SJSA1 (cell line): ENCODE measurements around the gene NALF2. TPM values are rescaled to one million over a fixed set of nuclear protein-coding genes. Genes with fewer than 3 reads are reported as not detected.

Experiments used
- DNase-seq, 2 experiments: peaks; one replicate each; pipeline ENCODE4 v3.0.0-alpha.2; 2015 to 2020; ENCODE audit warnings: low spot score in 2 of 2, low read depth in 1 of 2
- H3K27ac ChIP-seq: fragments of 250-450 bp; sonication (Bioruptor Pico); 2 replicates; pipeline ENCODE4 v1.5.1; 2020; ENCODE audit warnings: mild to moderate bottlenecking, moderate library complexity
- H3K27me3 ChIP-seq: fragments of 250-450 bp; sonication (Bioruptor Pico); replicated peaks from 2 replicates; pipeline ENCODE4 v1.5.1; 2020; ENCODE audit warnings: mild to moderate bottlenecking, moderate library complexity
- H3K36me3 ChIP-seq: fragments of 250-450 bp; sonication (Bioruptor Pico); 2 replicates; pipeline ENCODE4 v1.5.1; 2020; ENCODE audit warnings: mild to moderate bottlenecking
- H3K4me1 ChIP-seq: fragments of 250-450 bp; sonication (Bioruptor Pico); replicated peaks from 2 replicates; pipeline ENCODE4 v1.6.1; 2021; ENCODE audit warnings: mild to moderate bottlenecking
- H3K4me3 ChIP-seq: fragments of 250-450 bp; sonication (Bioruptor Pico); 2 replicates; pipeline ENCODE4 v1.5.1; 2020; ENCODE audit warnings: mild to moderate bottlenecking
- H3K9me3 ChIP-seq: fragments of 250-450 bp; sonication (Bioruptor Pico); replicated peaks from 2 replicates; pipeline ENCODE4 v1.5.1; 2020; ENCODE audit warnings: mild to moderate bottlenecking
- total RNA-seq: library from RNA; depleted of rRNA; stranded (reverse); fragments of >200 nt; shearing (Covaris generic); gene quantifications from 2 replicates; pipeline ENCODE4 v1.2.3, GENCODE V29; 2014; rRNA removed

Gene NALF2
- not detected in 2 replicates for total RNA-seq

DNA sequence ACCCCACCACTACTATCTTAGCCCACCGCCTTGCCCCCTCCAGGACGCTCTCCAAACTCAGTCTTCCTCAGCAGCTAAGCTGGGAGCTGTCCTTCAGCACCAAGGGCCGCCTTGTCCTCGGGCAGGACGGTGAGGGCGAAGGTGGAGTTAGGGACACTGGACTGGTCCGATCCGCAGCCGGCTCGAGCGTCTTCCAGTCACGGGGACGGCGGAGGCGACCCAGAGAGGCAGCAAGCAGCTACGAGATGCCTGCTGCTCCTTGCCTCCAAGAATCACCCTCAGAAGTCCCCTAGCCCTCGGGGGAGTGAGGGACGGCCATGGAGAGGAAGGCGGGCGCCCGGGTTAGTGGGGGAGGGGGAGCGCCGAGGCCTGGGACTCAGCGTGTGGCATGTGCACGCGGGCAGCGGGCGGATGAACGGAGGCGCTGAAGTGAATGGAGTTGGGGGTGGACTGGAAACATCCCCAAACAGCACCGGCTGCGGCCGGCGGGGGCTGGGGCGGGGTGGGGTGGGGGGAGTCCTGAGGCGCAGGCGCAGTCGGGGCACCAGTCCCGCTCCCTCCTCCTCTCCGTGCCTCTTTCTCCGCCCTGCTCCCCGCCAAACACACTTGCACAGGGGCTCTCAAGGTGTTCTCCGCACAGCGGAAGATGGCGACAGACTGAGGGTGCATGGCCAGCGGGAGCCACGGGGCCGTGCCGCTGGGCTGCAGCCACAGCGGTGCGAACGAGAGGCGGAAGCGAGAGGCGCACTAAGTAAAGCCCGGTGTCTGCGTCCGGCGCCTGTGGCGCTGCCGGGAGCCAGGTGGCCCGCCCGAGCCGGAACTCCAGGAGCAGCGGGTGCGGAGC lies at the start of gene NALF2:
Gene NALF2 (plus strand): TSS at position 545 of the 844 bp plus-strand sequence. CDS start 957 bp downstream, outside the sequence.
- Histone ChIP-seq H3K9me3 (no peaks in the 10 kb centered on the region), H3K27me3 (no peaks in the 10 kb centered on the region; the same call in 1 of the 2 replicates), H3K36me3 (no peaks in the 10 kb centered on the region), H3K4me1 (no peaks in the 10 kb centered on the region), H3K27ac (no peak within 1 kb of the TSS), H3K4me3 (no peak within 1 kb of the TSS)
- peak in 1 of 2 experiments; percentile 1 for DNase-seq

- no peaks in the 10 kb centered on the region for H3K36me3 ChIP-seq
- H3K4me1 ChIP-seq = no peaks in the 10 kb centered on the region
- no peak overlapping the region for H3K4me3 ChIP-seq
- no peak overlapping the region for H3K27ac ChIP-seq
- no peak for DNase-seq
- no peaks in the 10 kb centered on the region for H3K9me3 ChIP-seq
- H3K27me3 ChIP-seq = no peaks in the 10 kb centered on the region
Measured at GRCh38 chrX:69457756-69458155, 46.4 kb upstream of the NALF2 start.

DNA sequence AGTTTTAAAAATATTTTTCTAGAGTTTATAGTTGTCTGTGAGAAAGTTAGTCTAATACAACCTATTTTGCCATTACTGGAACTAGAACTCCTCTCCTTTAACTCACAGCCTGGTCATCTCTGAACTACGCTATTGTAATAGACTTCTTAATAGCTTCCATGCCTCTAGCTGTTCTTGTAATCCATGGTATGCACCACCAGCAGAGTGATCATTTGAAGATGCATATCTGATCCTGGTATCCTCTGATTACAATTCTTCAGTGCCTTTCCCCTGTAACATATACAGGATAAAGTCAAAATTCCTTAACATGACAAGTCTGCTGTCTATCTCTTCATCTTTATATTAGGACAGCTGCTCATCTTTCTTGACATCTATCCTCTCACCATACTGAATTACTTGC lies 37.6 kb upstream of the NALF2 start:
- H3K9me3 ChIP-seq = no peaks in the 10 kb centered on the region

GRCh38 chrX:69469975-69470374 lies 34.2 kb upstream of the NALF2 start:
- no peaks in the 10 kb centered on the region for H3K27me3 ChIP-seq
- DNase-seq = no peak
- H3K4me3 ChIP-seq = no peak overlapping the region
- H3K27ac ChIP-seq = no peak overlapping the region
- H3K4me1 ChIP-seq = no peaks in the 10 kb centered on the region
- H3K36me3 ChIP-seq = no peaks in the 10 kb centered on the region
- H3K9me3 ChIP-seq = no peaks in the 10 kb centered on the region

More for the DNA sequence above, 37.6 kb upstream of the NALF2 start:
- Histone ChIP-seq H3K4me1 (no peaks in the 10 kb centered on the region), H3K36me3 (no peaks in the 10 kb centered on the region), H3K27ac (no peak overlapping the region), H3K4me3 (no peak overlapping the region), H3K27me3 (no peaks in the 10 kb centered on the region)
- no peak for DNase-seq

GRCh38 chrX:69489625-69490024 lies 14.5 kb upstream of the NALF2 start:
- no peak for DNase-seq
- H3K27me3 ChIP-seq = no peaks in the 10 kb centered on the region
- no peaks in the 10 kb centered on the region for H3K36me3 ChIP-seq
- no peak overlapping the region for H3K4me3 ChIP-seq
- H3K27ac ChIP-seq = no peak overlapping the region
- no peaks in the 10 kb centered on the region for H3K9me3 ChIP-seq
- H3K4me1 ChIP-seq = no peaks in the 10 kb centered on the region

- no peaks in the 10 kb centered on the region for H3K9me3 ChIP-seq
- no peak overlapping the region for H3K27ac ChIP-seq
- DNase-seq = no peak
- no peaks in the 10 kb centered on the region for H3K4me1 ChIP-seq
- H3K4me3 ChIP-seq = no peak overlapping the region
- H3K36me3 ChIP-seq = no peaks in the 10 kb centered on the region
- no peaks in the 10 kb centered on the region for H3K27me3 ChIP-seq
Measured at GRCh38 chrX:69493193-69493592, 10.9 kb upstream of the NALF2 start.

- H3K36me3 ChIP-seq = no peaks in the 10 kb centered on the region
- DNase-seq = no peak
- H3K4me1 ChIP-seq = no peaks in the 10 kb centered on the region
- no peaks in the 10 kb centered on the region for H3K9me3 ChIP-seq
- no peak overlapping the region for H3K27ac ChIP-seq
- H3K4me3 ChIP-seq = no peak overlapping the region
- H3K27me3 ChIP-seq = no peaks in the 10 kb centered on the region
Measured at GRCh38 chrX:69493766-69494165, 10.4 kb upstream of the NALF2 start.

GRCh38 chrX:69496183-69496582 lies 7.9 kb upstream of the NALF2 start:
- Histone ChIP-seq H3K36me3 (no peaks in the 10 kb centered on the region), H3K27me3 (no peaks in the 10 kb centered on the region), H3K9me3 (no peaks in the 10 kb centered on the region), H3K27ac (no peak overlapping the region), H3K4me3 (no peak overlapping the region), H3K4me1 (no peaks in the 10 kb centered on the region)
- no peak for DNase-seq

GRCh38 chrX:69501429-69501828 lies 2.7 kb upstream of the NALF2 start:
- H3K9me3 ChIP-seq = no peaks in the 10 kb centered on the region
- no peak for DNase-seq
- H3K36me3 ChIP-seq = no peaks in the 10 kb centered on the region
- H3K27ac ChIP-seq = no peak overlapping the region
- no peaks in the 10 kb centered on the region for H3K4me1 ChIP-seq
- no peaks in the 10 kb centered on the region; the same call in 1 of the 2 replicates for H3K27me3 ChIP-seq
- no peak overlapping the region for H3K4me3 ChIP-seq

DNA sequence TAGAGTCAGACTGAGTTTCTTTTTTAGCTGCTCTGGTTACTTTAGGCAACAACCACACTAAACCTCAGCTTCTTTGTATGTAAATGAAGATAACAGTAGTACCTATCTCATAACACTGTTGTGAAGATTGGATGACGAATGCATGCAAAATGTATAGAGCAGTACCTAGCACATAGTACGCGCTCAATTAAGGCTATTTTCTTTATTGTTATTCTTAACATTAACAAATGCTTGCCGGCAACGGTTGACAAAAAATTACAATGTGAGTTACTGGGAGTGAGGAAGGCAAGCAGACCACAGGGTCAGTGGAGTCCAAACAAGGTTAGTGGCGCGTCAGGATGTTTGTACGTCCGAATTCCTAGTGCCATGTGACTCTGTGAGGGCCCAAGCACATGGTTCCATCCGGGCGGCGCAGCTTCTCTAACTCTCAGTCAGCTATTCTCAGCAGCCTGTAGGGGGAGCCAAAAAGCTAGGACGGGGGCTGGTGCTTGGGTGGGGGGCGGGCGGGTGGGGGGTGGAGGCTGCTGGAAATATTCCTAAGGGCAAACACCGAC lies 821 bp upstream of the NALF2 start:
- no peaks in the 10 kb centered on the region; the same call in 1 of the 2 replicates for H3K27me3 ChIP-seq
- H3K4me1 ChIP-seq = no peaks in the 10 kb centered on the region
- no peak overlapping the region for H3K4me3 ChIP-seq
- H3K36me3 ChIP-seq = no peaks in the 10 kb centered on the region
- H3K9me3 ChIP-seq = no peaks in the 10 kb centered on the region
- DNase-seq = no peak
- H3K27ac ChIP-seq = no peak overlapping the region

- Histone ChIP-seq H3K9me3 (no peaks in the 10 kb centered on the region), H3K27ac (no peak overlapping the region), H3K4me1 (no peaks in the 10 kb centered on the region), H3K27me3 (no peaks in the 10 kb centered on the region; the same call in 1 of the 2 replicates), H3K4me3 (no peak overlapping the region), H3K36me3 (no peaks in the 10 kb centered on the region)
- DNase-seq = no peak
Measured at GRCh38 chrX:69504626-69505612, 793 bp downstream of the NALF2 start.

DNA sequence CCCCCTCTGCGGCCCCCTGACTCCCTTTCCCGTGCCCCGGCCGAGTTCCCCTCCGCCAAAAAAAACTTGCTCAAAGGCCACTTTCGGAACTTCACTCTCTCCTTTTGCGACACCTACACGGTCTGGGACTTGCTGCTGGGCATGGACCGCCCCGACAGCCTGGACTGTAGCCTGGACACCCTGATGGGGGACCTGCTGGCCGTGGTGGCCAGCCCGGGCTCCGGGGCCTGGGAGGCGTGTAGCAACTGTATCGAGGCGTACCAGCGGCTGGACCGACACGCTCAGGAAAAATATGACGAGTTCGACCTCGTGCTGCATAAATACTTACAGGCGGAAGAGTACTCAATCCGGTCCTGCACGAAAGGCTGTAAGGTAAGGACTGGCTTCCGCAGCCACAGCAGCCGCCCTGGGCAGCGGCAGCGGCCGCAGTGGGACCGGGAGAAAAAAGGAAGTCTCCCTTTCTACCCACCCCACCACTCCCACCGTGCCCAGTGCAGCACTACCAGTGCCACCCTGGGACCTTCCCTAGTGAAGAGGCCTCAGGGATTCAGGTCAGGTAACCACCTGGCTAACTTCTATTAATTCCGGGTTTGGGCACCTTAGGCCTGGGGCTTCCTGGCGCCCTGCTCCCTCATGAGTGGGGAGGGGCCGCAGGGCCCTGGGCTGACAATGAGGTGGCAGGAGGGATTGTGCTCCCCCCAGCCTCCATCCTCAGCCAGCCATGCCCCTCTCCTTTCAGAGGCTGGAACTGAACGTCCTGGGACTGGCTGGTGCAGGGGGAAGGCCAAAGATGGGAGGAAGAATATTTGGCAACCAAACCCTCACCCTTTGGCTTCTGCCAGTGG lies 1.9 kb downstream of the NALF2 start:
- H3K36me3 ChIP-seq = no peaks in the 10 kb centered on the region
- no peak for DNase-seq
- no peak overlapping the region for H3K4me3 ChIP-seq
- no peaks in the 10 kb centered on the region for H3K4me1 ChIP-seq
- H3K27ac ChIP-seq = no peak overlapping the region
- no peaks in the 10 kb centered on the region; the same call in 1 of the 2 replicates for H3K27me3 ChIP-seq
- H3K9me3 ChIP-seq = no peaks in the 10 kb centered on the region
